K562 (cell line): Measurements from ENCODE around the gene CCDC136.

Experiments used
- ARID2 ChIP-seq: fragments of 450-650 bp; IDR thresholded peaks from 2 replicates; pipeline ENCODE4 v1.6.1; 2017; ENCODE audit warnings: antibody characterized with exemption, mild to moderate bottlenecking
- FOXM1 ChIP-seq, 2 experiments: fragments of 450-650 bp in 1 of 2; sonication (generic) in 1 of 2; formaldehyde crosslinking in 1 of 2; IDR thresholded peaks; 2 replicates each; pipeline versions ENCODE4 v1.6.1 to v1.9.0; 2017 to 2022; ENCODE audit warnings: low read depth in 2 of 2, mild to moderate bottlenecking in 2 of 2, missing genetic modification reagents in 1 of 2, moderate library complexity in 1 of 2
- LARP7 ChIP-seq: fragments of 450-650 bp; IDR thresholded peaks from 2 replicates; pipeline ENCODE4 v1.6.1; 2016
- NCOR1 ChIP-seq: fragments of 450-650 bp; IDR thresholded peaks from 2 replicates; pipeline ENCODE4 v1.6.1; 2016; ENCODE audit warnings: mild to moderate bottlenecking, moderate library complexity
- TCF7L2 ChIP-seq: fragments of 150-350 bp; IDR thresholded peaks from 2 replicates; pipeline ENCODE4 v1.6.1; 2016; ENCODE audit warnings: low read depth, mild to moderate bottlenecking, low read length, moderate library complexity
- YY1 ChIP-seq, 3 experiments: IDR thresholded peaks; 2 replicates each; pipeline ENCODE4 v1.6.1; 2011; ENCODE audit warnings: low read length in 2 of 3, mild to moderate bottlenecking in 2 of 3, moderate library complexity in 2 of 3, borderline replicate concordance in 1 of 3, control low read depth in 1 of 3, low read depth in 1 of 3; ENCODE audit not compliant: insufficient read depth in 3 of 3, insufficient replicate concordance in 2 of 3, control insufficient read depth in 1 of 3, insufficient read length in 1 of 3; ENCODE audit errors: extremely low read depth in 1 of 3
- ZNF57 ChIP-seq: fragments of 450-650 bp; formaldehyde crosslinking; IDR thresholded peaks from 2 replicates; pipeline ENCODE4 v1.4.0; 2020; ENCODE audit warnings: mild to moderate bottlenecking, moderate library complexity
- TF ChIP-seq, protein P1 (sequence below), 3 experiments: IDR thresholded peaks in 2 of 3; conservative IDR thresholded peaks in 1 of 3; 2 replicates each; pipeline ENCODE4 v1.5.1; 2011 to 2012; ENCODE audit warnings: low read length in 3 of 3, mild to moderate bottlenecking in 3 of 3, control low read depth in 2 of 3, improper control_type of control experiment in 1 of 3, inconsistent platforms in 1 of 3, low read depth in 1 of 3, mixed read lengths in 1 of 3, moderate library complexity in 1 of 3; ENCODE audit not compliant: insufficient read depth in 2 of 3

GRCh38 chr7:128849804-128850490 lies 58.2 kb downstream of the CCDC136 start:
- TF ChIP-seq FOXM1 (IDR thresholded peaks at IDR 0.05; ENCODE audit: low read depth) (no peak), FOXM1 (CRISPR knock-in tag; IDR thresholded peaks at IDR 0.05; ENCODE audit: low read depth) (no peak), ZNF57 (CRISPR knock-in tag) (no peak), ARID2 (no peak), NCOR1 (no peak), LARP7 (no peak), TCF7L2 (no peak), YY1 (IDR thresholded peaks at IDR 0.05; ENCODE audit: borderline replicate concordance in 1 of 3, control insufficient read depth in 1 of 3, extremely low read depth in 1 of 3, insufficient read depth in 3 of 3, insufficient read length in 1 of 3, insufficient replicate concordance in 2 of 3, low read depth in 1 of 3, low read length in 2 of 3) (no peak)
- TF ChIP-seq, protein P1, sequence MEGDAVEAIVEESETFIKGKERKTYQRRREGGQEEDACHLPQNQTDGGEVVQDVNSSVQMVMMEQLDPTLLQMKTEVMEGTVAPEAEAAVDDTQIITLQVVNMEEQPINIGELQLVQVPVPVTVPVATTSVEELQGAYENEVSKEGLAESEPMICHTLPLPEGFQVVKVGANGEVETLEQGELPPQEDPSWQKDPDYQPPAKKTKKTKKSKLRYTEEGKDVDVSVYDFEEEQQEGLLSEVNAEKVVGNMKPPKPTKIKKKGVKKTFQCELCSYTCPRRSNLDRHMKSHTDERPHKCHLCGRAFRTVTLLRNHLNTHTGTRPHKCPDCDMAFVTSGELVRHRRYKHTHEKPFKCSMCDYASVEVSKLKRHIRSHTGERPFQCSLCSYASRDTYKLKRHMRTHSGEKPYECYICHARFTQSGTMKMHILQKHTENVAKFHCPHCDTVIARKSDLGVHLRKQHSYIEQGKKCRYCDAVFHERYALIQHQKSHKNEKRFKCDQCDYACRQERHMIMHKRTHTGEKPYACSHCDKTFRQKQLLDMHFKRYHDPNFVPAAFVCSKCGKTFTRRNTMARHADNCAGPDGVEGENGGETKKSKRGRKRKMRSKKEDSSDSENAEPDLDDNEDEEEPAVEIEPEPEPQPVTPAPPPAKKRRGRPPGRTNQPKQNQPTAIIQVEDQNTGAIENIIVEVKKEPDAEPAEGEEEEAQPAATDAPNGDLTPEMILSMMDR (IDR thresholded peaks at IDR 0.05 in 2 of 3, conservative IDR thresholded peaks at IDR 0.05 in 1 of 3; ENCODE audit: insufficient read depth in 2 of 3, low read depth in 1 of 3, low read length in 3 of 3) = no peak
